ENCODE measurements around the gene TCFL5. TPM values are rescaled to one million over a fixed set of nuclear protein-coding genes. Genes with fewer than 3 reads are reported as not detected.
A peak's percentile ranks its signal among the peaks of the same experiment; 100 is the strongest.

TCFL5 gene
- total and polyA plus RNA-seq, 12 donors, result 2.5 to 8.3 (median 6.4) TPM

GRCh38 chr20:62802026-62802712, 59.5 kb downstream of the TCFL5 start:
- Histone ChIP-seq H3K36me3 (peaks cover 0 to 49% (median 9%) of the 10 kb centered on the region in 9 donors), H3K27me3 (no peaks in the 10 kb centered on the region), H3K4me3 (peak overlapping the region in 1 of 10 donors; percentile 5), H3K9me3 (no peaks in the 10 kb centered on the region), H3K4me1 (peaks cover 20 to 65% (median 55%) of the 10 kb centered on the region in 9 donors), H3K27ac (peak overlapping the region in 7 of 10 donors; percentile 21 to 77 (median 35))
- no peak for TF ChIP-seq CTCF (IDR thresholded peaks at IDR 0.05)
- intact Hi-C loops (cut with DNase I), result loop anchor here in 1 of 10 donors (10.0 kb wide), 1 partner anchor 297 kb away; no protein-coding TSS in a partner anchor
- WGBS, 2 donors, result 77 to 79% methylated on average over 22 of the region's 22 CpGs
- DNase-seq (no peak), ATAC-seq (peak; percentile 6 to 68 (median 37))

GRCh38 chr20:62801284-62802010, 60.2 kb downstream of the TCFL5 start:
- WGBS, 2 donors, result 75 to 81% methylated on average over 15 of the region's 15 CpGs
- peak in 5 of 8 donors; percentile 5 to 58 (median 38) for ATAC-seq
- no peak for TF ChIP-seq CTCF (IDR thresholded peaks at IDR 0.05)
- Histone ChIP-seq H3K27ac (peak overlapping the region in 6 of 10 donors; percentile 25 to 77 (median 52)), H3K36me3 (peaks cover 0 to 44% (median 9%) of the 10 kb centered on the region in 9 donors), H3K4me3 (no peak overlapping the region), H3K4me1 (peaks cover 15 to 61% (median 51%) of the 10 kb centered on the region in 9 donors), H3K27me3 (no peaks in the 10 kb centered on the region), H3K9me3 (no peaks in the 10 kb centered on the region)
- DNase-seq, result no peak
- intact Hi-C loops (cut with DNase I), result loop anchor here in 1 of 10 donors (10.0 kb wide), 1 partner anchor 297 kb away; no protein-coding TSS in a partner anchor

- WGBS, 2 donors, result 79 to 83% methylated on average over 26 of the region's 26 CpGs
- intact Hi-C loops (cut with DNase I), result loop anchor here in 1 of 10 donors (10.0 kb wide), 1 partner anchor 296 kb away; no protein-coding TSS in a partner anchor
- Histone ChIP-seq H3K27me3 (no peaks in the 10 kb centered on the region), H3K4me1 (peaks cover 7 to 57% (median 48%) of the 10 kb centered on the region in 9 donors), H3K9me3 (no peaks in the 10 kb centered on the region), H3K4me3 (no peak overlapping the region), H3K27ac (peak overlapping the region in 3 of 10 donors; percentile 68 to 77 (median 72)), H3K36me3 (peaks cover 0 to 44% (median 9%) of the 10 kb centered on the region in 9 donors)
- ATAC-seq (no peak), DNase-seq (no peak)
- no peak for TF ChIP-seq CTCF (IDR thresholded peaks at IDR 0.05)
These were observed 61.0 kb downstream of the TCFL5 start for GRCh38 chr20:62800314-62801259.

All from heart right ventricle (tissue), 16 donors.